Left ventricle myocardium inferior (tissue), 1 donor: ENCODE results near the gene CPM. TPM values are rescaled to one million over a fixed set of nuclear protein-coding genes. Genes with fewer than 3 reads are reported as not detected.

Experiments used
- DNase-seq: peaks from one replicate; pipeline ENCODE4 v3.0.0-alpha.2; 2020
- H3K27ac ChIP-seq: fragments of 200-600 bp; replicated peaks from 2 replicates; pipeline ENCODE4 v1.8.0; 2021
- H3K27me3 ChIP-seq: fragments of 200-600 bp; 2 replicates; pipeline ENCODE4 v1.8.0; 2021; ENCODE audit warnings: low read depth
- H3K36me3 ChIP-seq: fragments of 200-600 bp; 2 replicates; pipeline ENCODE4 v1.8.0; 2021
- H3K4me1 ChIP-seq: fragments of 200-600 bp; 2 replicates; pipeline ENCODE4 v1.8.0; 2021
- H3K4me3 ChIP-seq: fragments of 200-600 bp; 2 replicates; pipeline ENCODE4 v1.8.0; 2021; ENCODE audit warnings: mild to moderate bottlenecking, moderate library complexity
- H3K9me3 ChIP-seq: fragments of 200-600 bp; replicated peaks from 2 replicates; pipeline ENCODE4 v1.8.0; 2021
- intact Hi-C: fragments of 100-400 bp; cut with micrococcal nuclease; formaldehyde crosslinking; loops from one replicate; pipeline ENCODE4 v1.11.0; 2022
- total RNA-seq: library from RNA; stranded (reverse); fragmentation: NEBNext Ultra II Directional; extraction: Animal tissue kit (Norgen Biotek cat#: 25700); gene quantifications from one replicate; pipeline ENCODE4 v1.2.1, GENCODE V29; 2021
- TF ChIP-seq, protein P1 (sequence below): fragments of 200-600 bp; IDR thresholded peaks from 2 replicates; pipeline ENCODE4 v1.8.0; 2021; ENCODE audit warnings: antibody characterized with exemption, mild to moderate bottlenecking, borderline replicate concordance
- donor health status: DM: no; HTN: yes; CAD: no; lungs with severe emphysema.

The CPM gene
- total RNA-seq, 1 donor from 2014 or later, result 6.3 TPM

DNA sequence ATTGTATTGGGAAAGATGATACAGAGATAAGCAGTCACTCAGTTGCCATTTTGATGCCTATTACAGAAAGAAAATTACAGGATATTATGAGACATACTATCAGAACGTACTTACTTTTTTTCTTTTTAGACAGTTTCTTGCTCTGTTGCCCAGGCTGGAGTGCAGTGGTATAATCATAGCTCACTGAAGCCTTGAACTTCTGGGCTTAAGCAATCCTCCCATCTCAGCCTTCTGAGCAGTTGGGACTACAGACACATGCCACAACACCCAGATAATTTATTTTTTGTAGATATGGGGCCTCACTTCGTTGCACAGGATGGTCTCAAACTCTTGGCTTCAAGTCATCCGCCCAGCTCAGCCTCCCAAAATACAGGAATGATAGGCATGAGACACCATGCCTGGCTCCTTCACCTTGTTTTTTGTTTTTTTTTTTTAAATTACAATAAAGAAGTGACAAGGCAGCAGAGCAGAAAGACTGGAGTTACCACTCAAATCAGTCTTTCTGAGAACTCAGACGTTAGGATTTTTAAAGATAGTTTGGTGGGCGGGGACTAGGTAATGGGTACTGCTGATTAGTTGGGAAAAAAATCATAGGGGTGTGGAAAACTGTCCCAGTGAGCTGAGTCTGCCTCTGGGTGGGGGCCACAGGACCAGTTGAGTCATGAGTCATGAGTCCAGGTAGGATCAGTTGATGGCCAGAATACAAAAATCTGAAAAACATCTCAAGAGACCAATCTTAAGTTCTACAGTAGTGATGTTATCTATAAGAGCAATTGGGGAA lies 11.5 kb upstream of the CPM start:
- Histone ChIP-seq H3K27ac (no peak overlapping the region), H3K9me3 (no peaks in the 10 kb centered on the region), H3K4me1 (peaks cover 6% of the 10 kb centered on the region), H3K4me3 (no peak overlapping the region), H3K36me3 (no peaks in the 10 kb centered on the region), H3K27me3 (no peaks in the 10 kb centered on the region)
- TF ChIP-seq, protein P1, sequence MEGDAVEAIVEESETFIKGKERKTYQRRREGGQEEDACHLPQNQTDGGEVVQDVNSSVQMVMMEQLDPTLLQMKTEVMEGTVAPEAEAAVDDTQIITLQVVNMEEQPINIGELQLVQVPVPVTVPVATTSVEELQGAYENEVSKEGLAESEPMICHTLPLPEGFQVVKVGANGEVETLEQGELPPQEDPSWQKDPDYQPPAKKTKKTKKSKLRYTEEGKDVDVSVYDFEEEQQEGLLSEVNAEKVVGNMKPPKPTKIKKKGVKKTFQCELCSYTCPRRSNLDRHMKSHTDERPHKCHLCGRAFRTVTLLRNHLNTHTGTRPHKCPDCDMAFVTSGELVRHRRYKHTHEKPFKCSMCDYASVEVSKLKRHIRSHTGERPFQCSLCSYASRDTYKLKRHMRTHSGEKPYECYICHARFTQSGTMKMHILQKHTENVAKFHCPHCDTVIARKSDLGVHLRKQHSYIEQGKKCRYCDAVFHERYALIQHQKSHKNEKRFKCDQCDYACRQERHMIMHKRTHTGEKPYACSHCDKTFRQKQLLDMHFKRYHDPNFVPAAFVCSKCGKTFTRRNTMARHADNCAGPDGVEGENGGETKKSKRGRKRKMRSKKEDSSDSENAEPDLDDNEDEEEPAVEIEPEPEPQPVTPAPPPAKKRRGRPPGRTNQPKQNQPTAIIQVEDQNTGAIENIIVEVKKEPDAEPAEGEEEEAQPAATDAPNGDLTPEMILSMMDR, result no peak
- intact Hi-C loops, result no loop called here
- no peak for DNase-seq

DNA sequence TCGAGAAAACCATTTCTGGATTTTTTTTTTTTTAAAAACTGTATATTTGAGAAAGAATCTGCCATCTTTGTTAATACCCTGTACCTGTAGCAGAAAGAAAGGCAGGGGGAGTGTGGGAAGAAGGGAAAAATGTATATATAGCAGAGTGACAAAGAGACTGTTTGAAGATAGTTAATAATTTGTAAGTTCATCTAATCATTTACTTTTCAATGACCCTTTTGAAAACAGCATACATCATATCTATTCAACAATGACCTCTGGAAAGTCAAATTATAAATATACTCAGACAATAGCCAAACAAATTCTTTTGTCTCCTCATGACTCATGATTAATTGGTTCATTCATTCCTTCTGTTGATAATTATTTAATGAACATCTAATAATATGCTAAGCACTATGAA lies 10.9 kb upstream of the CPM start:
- Histone ChIP-seq H3K4me1 (peaks cover 6% of the 10 kb centered on the region), H3K36me3 (no peaks in the 10 kb centered on the region), H3K4me3 (no peak overlapping the region), H3K27me3 (no peaks in the 10 kb centered on the region), H3K9me3 (no peaks in the 10 kb centered on the region), H3K27ac (no peak overlapping the region)
- intact Hi-C loops, result no loop called here
- no peak for DNase-seq
- TF ChIP-seq, protein P1, result no peak

DNA sequence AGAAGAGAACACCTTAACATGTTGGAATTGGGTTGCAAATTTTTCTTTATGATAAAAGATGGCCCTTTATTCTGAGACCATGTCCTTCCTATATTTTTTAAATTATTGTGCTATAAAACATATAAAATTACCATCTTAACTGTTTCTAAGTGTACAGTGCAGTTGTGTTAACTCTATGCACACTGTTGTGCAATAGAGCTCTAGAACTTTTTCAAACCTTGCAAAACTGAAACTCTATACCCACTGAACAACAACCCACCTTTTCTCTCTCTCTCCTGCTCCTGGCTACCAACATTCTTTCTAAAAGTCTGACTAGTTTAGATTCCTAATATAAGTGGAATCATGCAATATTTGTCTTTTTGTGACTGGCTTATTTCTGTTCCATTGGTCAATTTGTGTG lies 7.8 kb upstream of the CPM start:
- TF ChIP-seq, protein P1, result no peak
- H3K27me3 ChIP-seq, result no peaks in the 10 kb centered on the region
- H3K4me3 ChIP-seq, result no peak overlapping the region
- H3K4me1 ChIP-seq, result peaks cover 17% of the 10 kb centered on the region
- DNase-seq, result no peak
- H3K27ac ChIP-seq, result no peak overlapping the region
- H3K9me3 ChIP-seq, result no peaks in the 10 kb centered on the region
- H3K36me3 ChIP-seq, result no peaks in the 10 kb centered on the region
- intact Hi-C loops, result no loop called here

DNA sequence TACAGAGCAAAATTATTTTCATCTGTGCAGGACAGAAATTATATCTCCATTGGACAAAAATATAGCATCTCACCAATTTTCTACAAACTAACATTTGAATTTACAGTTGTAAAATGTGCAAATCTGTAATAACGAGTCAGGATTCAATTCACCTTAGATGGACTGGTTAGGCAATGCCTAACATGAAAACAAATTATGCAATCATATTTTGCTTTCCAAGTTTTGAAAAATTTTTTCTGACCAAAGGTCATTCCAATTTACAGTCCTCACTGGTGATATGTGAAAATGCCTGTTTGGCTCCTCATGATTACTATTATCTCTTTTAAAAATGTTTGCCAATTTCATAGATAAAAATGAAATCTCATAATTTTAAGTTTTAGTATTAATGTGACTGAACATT lies 6.5 kb upstream of the CPM start:
- H3K27me3 ChIP-seq, result no peaks in the 10 kb centered on the region
- DNase-seq, result no peak
- no peak overlapping the region for H3K4me3 ChIP-seq
- H3K9me3 ChIP-seq, result no peaks in the 10 kb centered on the region
- intact Hi-C loops, result no loop called here
- TF ChIP-seq, protein P1, result no peak
- no peaks in the 10 kb centered on the region for H3K36me3 ChIP-seq
- H3K27ac ChIP-seq, result no peak overlapping the region
- H3K4me1 ChIP-seq, result peaks cover 17% of the 10 kb centered on the region

DNA sequence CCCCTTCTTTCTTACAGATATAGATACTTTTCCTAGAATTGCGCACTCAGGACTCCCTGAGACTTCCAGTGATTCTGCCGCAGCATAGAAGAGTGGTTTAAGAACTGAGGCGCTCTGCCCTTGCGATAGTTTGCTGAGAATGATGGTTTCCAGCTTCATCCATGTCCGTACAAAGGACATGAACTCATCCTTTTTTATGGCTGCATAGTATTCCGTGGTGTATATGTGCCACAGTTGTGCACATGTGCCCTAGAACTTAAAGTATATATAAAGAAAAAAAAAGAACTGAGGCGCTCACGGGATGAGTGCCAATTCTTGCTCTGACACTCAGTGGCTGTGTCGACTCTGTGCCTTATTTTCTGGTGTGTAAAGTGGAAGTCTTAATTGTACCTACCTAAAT lies 1.4 kb upstream of the CPM start:
- TF ChIP-seq, protein P1, result no peak
- Histone ChIP-seq H3K4me1 (peaks cover 29% of the 10 kb centered on the region), H3K36me3 (no peaks in the 10 kb centered on the region), H3K27ac (no peak overlapping the region), H3K4me3 (no peak overlapping the region), H3K27me3 (peaks cover 20% of the 10 kb centered on the region), H3K9me3 (no peaks in the 10 kb centered on the region)
- no peak for DNase-seq
- intact Hi-C loops, result no loop called here
